22Rv1 (cell line): ENCODE data around the gene ITPR1.

Experiments
- H3K27ac ChIP-seq: fragments of 450-650 bp; 2 replicates; pipeline ENCODE4 v1.5.1; 2017
- CTCF ChIP-seq: fragments of 450-650 bp; IDR thresholded peaks from 2 replicates; pipeline ENCODE4 v1.5.1; 2017; ENCODE audit warnings: mild to moderate bottlenecking
- ZFX ChIP-seq: fragments of 450-650 bp; IDR thresholded peaks from 2 replicates; pipeline ENCODE4 v1.6.1; 2017; ENCODE audit warnings: antibody characterized with exemption, borderline replicate concordance

ITPR1 gene

GRCh38 chr3:4734454-4734853, 241.3 kb downstream of the ITPR1 start:
- no peak overlapping the region for H3K27ac ChIP-seq
- TF ChIP-seq ZFX, result no peak
- no peak for TF ChIP-seq CTCF

- H3K27ac ChIP-seq, result no peak overlapping the region
- TF ChIP-seq CTCF (no peak), ZFX (no peak)
Measured at GRCh38 chr3:4735243-4735642, 242.1 kb downstream of the ITPR1 start.

- TF ChIP-seq ZFX, result no peak
- TF ChIP-seq CTCF, result no peak
- H3K27ac ChIP-seq, result no peak overlapping the region
Measured at GRCh38 chr3:4736284-4736861, 243.2 kb downstream of the ITPR1 start.

- no peak for TF ChIP-seq CTCF
- TF ChIP-seq ZFX, result no peak
- H3K27ac ChIP-seq, result no peak overlapping the region
Measured at GRCh38 chr3:4738737-4739274, 245.7 kb downstream of the ITPR1 start.

- no peak overlapping the region for H3K27ac ChIP-seq
- no peak for TF ChIP-seq CTCF
- no peak for TF ChIP-seq ZFX
Measured at GRCh38 chr3:4739289-4740236, 246.4 kb downstream of the ITPR1 start.

- no peak overlapping the region for H3K27ac ChIP-seq
- TF ChIP-seq ZFX, result no peak
- no peak for TF ChIP-seq CTCF
Measured at GRCh38 chr3:4740397-4741105, 247.4 kb downstream of the ITPR1 start.
